OCI-LY1 (cell line): ENCODE data around the gene BMPER.

Experiments
- CTCF ChIP-seq: fragments of 200-600 bp; sonication (generic), shearing (Covaris generic); IDR thresholded peaks from 2 replicates; pipeline ENCODE4 v1.5.1; 2017; ENCODE audit warnings: mild to moderate bottlenecking, antibody characterized with exemption, low read length, moderate library complexity, mixed read lengths
- EZH2 ChIP-seq: fragments of 200-600 bp; sonication (generic), shearing (Covaris generic); IDR thresholded peaks from 2 replicates; pipeline ENCODE4 v1.8.0; 2017; ENCODE audit warnings: borderline replicate concordance, mixed run types, mild to moderate bottlenecking, antibody characterized with exemption, low read length, moderate library complexity, mixed read lengths

DNA sequence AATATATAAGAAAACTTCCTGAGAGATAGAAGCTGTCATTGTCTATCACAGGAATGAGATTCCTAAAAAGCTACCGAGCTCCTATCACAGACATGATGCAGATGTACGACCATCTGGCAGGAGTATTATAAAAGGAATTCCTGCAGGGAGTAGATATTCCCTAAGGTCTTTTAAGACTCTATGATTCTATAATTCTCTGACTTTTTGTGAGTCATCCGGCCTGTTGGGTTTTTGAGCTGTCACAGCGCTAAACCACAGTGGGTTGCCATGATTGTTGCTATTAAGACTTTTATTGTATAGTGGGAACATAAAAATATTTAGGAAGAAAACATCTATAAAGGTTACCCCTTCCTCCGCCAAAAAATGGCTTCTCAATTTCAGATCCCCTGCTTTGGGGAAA, 223.4 kb downstream of the BMPER start:
- TF ChIP-seq CTCF = no peak
- TF ChIP-seq EZH2 = no peak
